HS-5 (cell line): ENCODE results near the gene HAT1.
"Not testable (repeated sequence)": the region's sequence is repeated elsewhere in the genome, so short reads cannot be mapped to it uniquely, and the experiment has no call there.

Experiments used
- DNase-seq: peaks from one replicate; pipeline ENCODE4 v3.0.0-alpha.2; 2012; ENCODE audit warnings: low read depth

Gene HAT1

GRCh38 chr2:171972329-171972982 is 50.2 kb downstream of the HAT1 start:
- no peak for DNase-seq

- DNase-seq, result no peak
Measured at GRCh38 chr2:171979103-171979502, 56.8 kb downstream of the HAT1 start.

GRCh38 chr2:171983924-171984323 is 61.7 kb downstream of the HAT1 start:
- not testable (repeated sequence) for DNase-seq

- DNase-seq, result no peak
Measured at GRCh38 chr2:171985076-171985475, 62.8 kb downstream of the HAT1 start.

- no peak for DNase-seq
Measured at GRCh38 chr2:171986778-171987177, 64.5 kb downstream of the HAT1 start.

GRCh38 chr2:171991027-171991426 is 68.8 kb downstream of the HAT1 start:
- DNase-seq, result no peak

- DNase-seq, result no peak
Measured at GRCh38 chr2:171995586-171995985, 73.3 kb downstream of the HAT1 start.

GRCh38 chr2:171996021-171996420 is 73.8 kb downstream of the HAT1 start:
- no peak for DNase-seq

- not testable (repeated sequence) for DNase-seq
Measured at GRCh38 chr2:171997031-171997430, 74.8 kb downstream of the HAT1 start.

GRCh38 chr2:171999161-171999560 is 76.9 kb downstream of the HAT1 start:
- DNase-seq, result no peak

- DNase-seq, result peak; percentile 77
Measured at GRCh38 chr2:171999604-172000469, 77.6 kb downstream of the HAT1 start, which contains the start of gene METAP1D. Gene METAP1D, plus strand, starts transcription at chr2:171999953. Its CDS starts 17 bp downstream, at chr2:171999970.

- DNase-seq, result no peak
Measured at GRCh38 chr2:172000696-172001361, 78.6 kb downstream of the HAT1 start.

GRCh38 chr2:172007372-172007771 is 85.1 kb downstream of the HAT1 start:
- DNase-seq, result no peak

- DNase-seq, result no peak
Measured at GRCh38 chr2:172009823-172010222, 87.6 kb downstream of the HAT1 start.

- no peak for DNase-seq
Measured at GRCh38 chr2:172011812-172012575, 89.7 kb downstream of the HAT1 start.

GRCh38 chr2:172012677-172013391 is 90.6 kb downstream of the HAT1 start:
- no peak for DNase-seq

- no peak for DNase-seq
Measured at GRCh38 chr2:172013396-172013795, 91.1 kb downstream of the HAT1 start.

- DNase-seq, result no peak
Measured at GRCh38 chr2:172021074-172021931, 99.0 kb downstream of the HAT1 start.

GRCh38 chr2:172021955-172022354 is 99.7 kb downstream of the HAT1 start:
- DNase-seq, result peak; percentile 26

- no peak for DNase-seq
Measured at GRCh38 chr2:172031536-172031935, 109.3 kb downstream of the HAT1 start.
